Skin of body (tissue), 3 donors: Measurements from ENCODE around the gene ANKRD13B. TPM values are rescaled to one million over a fixed set of nuclear protein-coding genes. Genes with fewer than 3 reads are reported as not detected.
"Not testable (repeated sequence)": the region's sequence is repeated elsewhere in the genome, so short reads cannot be mapped to it uniquely, and the experiment has no call there.

ENCODE experiments used
- DNase-seq: peaks from one replicate; lab custom pipeline; 2025; lab: John Stamatoyannopoulos, UW
- small RNA-seq: library from RNA; depleted of rRNA; stranded (forward); fragments of <200 nt; gene quantifications from one replicate; pipeline ENCODE3, GENCODE V24; 2014; ENCODE audit warnings: low replicate concordance
- total RNA-seq: library from RNA; depleted of rRNA; stranded (reverse); fragments of >200 nt; gene quantifications from one replicate; pipeline ENCODE4 v1.2.3, GENCODE V29; 2014

The ANKRD13B gene
- total RNA-seq, 1 donor from 2014 or later = 8.0 TPM

DNA sequence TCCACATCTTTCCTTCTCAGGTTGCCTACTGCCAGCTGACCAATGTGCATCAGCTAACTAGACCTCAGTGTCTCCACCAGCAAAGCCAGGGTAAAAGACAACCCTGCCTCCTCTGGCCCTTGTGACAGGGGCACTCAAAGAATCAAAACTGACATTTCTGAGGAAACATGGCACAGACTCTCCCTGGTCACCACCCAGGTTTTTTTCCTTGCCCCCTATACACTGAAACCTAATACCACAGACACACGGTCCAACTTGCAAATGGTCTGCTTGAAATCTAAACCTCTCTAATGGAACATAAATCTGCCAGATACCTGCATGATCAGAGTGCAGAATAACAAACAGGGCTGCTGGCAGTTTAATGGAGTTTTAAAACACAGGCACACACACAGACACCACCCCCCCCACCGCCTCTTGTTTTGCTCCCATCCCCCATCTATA lies 49.3 kb downstream of the ANKRD13B start:
- DNase-seq = no peak

DNA sequence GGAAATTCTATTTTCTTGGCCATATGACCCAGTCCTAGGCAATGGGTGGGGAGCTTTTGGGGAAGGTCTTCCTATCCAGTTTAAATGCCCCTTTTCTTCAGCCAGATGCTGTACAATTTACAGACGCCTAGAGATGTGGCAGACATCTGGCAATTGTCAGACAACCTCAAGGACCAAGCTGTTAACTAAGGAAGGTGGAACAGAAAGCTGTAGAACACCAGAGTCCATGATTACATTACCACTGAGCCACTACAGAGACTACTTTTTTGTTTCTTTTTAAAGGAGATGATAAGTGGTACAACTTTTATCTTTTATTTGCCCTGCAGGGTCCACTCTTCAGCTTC lies 50.9 kb downstream of the ANKRD13B start:
- DNase-seq = no peak

DNA sequence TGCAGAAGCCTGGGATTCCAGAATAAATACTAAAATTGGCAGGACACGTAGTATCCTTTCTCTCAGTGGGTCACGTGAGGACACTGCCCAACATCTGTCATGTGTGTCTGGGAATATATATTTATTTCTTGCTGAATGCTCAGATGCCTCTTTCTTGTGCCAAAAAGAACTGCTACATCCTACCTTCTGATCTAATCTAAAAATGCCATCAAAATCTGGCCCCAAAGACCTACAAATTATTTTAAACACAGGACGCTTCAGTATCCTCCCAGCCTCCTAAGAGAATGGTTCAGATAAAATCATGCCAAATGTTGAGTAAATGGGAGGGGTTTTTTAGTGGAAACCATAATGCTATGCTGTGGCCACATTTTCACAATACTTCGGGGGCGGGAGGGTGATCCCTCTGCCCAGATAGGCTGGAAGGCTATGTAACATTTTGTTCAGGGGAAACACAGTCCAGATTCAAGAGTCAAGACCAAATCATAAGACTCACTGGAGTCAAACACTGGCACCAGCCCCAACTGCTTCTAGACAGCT lies 52.7 kb downstream of the ANKRD13B start:
- DNase-seq = peak; percentile 72

DNA sequence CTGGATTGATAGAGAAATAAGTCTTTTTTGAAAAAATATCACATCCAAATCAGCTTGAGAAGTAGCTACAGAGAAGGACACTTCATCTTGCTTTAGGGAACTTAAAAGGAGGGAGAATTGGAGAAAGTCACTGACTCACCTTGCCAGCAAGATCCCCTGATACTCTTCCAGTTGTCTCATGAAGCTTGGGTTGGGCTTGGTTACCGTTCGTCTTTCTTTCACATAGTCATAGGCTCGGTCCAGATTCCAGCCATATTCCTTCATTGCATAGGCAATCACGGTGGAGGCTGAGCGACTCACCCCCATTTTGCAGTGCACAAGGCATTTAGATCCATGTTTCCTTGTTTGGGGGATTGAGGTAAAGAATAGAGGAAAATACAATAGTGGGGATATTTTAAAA lies 55.1 kb downstream of the ANKRD13B start:
- no peak for DNase-seq

DNA sequence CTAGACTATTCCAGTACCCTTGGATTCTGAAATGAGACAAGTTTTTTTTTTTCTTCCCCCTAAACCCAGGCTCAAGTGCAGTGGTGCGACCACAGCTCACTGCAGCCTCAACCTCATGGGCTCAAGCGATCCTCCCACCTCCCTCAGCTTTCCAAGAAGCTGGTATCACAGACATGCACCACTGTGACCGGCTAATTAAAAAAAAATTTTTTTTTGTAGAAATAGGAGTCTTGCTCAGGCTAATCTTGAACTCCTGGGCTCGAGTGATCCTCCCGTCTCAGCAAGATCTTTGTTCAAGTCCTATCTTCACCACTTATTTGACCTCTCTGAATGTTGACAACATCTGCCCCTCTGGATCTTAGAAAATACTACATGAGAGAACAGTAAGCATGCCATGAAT lies 56.4 kb downstream of the ANKRD13B start:
- no peak for DNase-seq

DNA sequence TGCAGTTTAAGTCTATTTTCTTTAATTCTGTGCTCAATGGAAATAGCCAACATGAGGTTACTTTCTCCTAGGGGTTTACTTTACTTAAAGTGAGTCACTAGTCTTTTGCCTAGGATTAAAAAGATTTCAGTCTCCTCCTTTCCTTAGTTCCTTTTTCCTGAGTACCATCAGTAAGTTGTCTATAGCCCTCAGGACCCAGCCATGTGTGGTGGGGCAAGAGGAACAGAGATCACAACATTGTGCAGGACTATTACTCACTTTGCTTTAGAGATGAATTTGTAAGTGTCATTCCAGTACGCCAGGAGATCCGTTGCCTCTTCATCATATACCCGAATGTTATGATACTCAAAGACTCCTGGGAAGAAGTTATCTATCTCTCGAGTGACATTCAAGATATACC lies 57.5 kb downstream of the ANKRD13B start:
- DNase-seq = no peak

DNA sequence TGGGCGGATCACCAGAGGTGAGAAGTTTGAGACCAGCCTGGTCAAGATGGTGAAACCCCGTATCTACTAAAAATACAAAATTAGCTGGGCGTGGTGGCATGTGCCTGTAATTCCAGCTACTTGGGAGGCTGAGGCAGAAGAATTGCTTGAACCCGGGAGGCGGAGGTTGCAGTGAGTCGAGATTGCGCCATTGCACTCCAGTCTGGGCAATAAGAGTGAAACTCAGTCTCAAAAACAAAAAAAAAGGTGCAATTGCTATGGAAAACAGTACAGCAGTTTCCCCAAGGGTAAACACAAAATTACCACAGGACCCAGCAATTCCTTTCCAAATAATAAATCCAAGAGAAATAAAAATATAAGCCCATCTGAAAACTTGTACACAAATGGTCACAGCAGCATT lies 59.0 kb downstream of the ANKRD13B start:
- not testable (repeated sequence) for DNase-seq

DNA sequence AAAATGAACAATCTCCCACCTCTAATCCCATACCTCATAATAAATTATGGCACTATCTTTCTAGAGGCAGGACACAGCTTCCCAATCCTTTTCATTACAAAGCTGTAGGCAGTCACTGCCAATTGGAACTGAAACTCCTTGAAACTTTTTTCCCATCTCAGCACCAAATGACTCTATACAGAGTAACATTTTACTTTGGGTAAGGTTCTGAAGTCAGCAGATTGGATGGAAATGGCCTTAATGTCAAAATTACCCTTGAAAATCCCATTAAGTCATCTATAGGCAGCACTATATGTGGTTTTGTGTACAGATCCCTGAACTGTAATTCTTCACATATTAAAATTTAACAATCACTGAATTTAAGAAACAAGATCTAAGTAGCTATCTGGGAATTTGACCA lies 60.0 kb downstream of the ANKRD13B start:
- no peak for DNase-seq

DNA sequence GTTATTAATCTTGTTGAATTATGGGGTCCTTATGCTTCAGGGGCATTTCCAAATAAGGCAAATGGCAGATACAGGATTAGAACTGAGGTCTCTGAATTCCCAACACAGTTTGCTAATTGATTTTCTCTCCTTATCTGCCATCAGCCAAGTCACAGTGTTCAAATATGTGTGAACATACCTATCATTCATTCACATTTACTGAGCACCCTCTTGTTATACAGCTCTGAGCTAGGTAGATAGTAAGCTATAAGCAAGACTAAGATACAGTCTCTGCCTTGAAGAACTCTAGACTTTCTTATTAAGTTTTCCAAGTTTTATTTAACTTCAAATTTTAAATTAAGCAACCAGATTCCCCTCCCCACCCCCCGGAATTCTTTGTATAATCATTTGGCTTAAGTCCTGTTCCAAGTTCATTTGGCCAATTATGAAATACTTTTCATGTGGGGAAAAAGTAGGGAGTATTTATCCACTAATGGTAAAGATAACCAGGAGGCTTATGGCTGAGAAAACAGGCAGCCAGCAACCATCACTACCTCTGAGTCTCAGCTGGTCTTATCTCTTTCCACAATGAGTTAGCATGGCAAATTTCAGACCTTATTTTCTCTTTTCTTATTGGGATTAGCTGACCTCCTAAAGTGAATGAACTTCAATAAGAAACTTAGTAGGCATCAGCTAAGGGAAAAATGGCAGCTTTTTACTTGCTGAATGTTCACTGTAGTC lies 61.2 kb downstream of the ANKRD13B start:
- DNase-seq = no peak

DNA sequence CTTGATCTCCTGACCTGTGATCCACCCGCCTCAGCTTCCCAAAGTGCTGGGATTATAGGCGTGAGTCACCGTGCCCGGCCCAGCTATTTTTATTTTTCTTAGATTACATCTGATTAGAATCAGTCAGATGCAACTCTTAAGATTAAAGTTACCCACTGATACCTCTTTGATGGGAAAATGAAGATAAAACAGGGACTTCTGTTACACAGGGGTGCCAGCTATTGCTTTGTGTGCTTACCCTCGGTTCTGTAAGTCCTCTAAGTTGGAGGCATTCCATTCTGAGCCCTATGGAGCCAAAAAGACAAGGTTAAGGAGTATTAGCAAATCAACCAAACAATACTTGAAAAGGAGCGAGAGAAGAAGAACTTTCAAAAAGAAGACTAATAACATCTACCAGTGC lies 62.4 kb downstream of the ANKRD13B start:
- DNase-seq = no peak

DNA sequence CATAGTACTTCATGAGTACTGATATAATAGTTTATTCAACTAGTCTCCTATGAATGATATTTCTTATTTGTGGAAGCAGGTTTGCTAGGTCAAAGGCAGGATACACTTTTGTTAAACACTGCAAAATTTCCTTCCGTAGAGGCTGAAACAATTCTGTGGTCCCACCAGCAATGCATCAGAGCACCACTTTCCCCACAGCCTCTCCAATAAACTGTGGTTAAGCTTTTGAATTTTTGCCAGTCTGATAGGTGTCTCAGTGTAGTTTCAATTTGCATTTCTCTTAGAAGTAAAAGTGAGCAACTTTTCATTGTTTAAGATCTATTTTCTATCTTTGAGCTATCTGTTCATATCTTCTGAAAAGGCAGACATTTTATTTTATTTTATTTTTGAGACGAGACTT lies 66.2 kb downstream of the ANKRD13B start:
- DNase-seq = no peak

DNA sequence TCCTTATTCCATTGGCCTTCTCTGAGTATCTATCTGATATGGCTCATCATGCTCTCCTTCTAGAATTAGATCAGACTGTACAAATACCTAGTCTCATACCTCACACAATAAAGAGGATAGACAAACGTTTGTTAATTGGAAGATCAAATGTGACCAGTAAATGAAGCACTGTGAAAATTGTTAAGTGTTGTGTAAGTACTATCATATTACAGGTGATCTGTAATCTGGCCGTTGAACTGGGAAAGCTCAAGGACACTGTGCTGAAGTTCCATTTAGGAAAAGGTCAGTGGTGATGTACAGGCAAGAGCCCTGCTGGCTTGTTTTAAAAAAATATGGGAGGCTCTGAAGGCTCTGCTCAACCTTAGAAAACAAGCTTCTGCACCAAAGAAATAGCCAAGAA lies 68.3 kb downstream of the ANKRD13B start:
- no peak for DNase-seq

DNA sequence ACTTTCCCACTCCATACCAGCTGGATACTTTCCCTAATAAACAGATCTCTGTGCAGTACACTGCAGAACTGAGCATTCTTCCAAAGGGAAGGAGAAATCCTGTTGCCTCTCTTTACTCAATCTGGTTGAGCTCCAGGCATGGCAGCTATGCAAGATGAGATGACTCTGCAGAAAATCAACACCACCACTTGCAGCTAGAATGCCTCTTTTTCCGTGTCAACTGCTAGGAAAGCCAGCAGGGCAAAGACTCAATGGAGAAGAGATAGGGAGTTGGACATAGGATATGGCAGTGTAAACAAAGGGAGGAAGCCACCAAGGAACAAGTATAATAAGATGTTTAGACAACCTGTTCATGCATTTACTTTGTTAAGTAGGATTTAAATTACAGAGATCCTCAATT lies 70.2 kb downstream of the ANKRD13B start:
- DNase-seq = no peak

Small RNA genes within 50 kb of the gene (small RNA-seq; reads per million reads assigned to genes)
- gene RNU6-920P = not detected

Other genes starting within 250 kb of the ANKRD13B start
- 57.8 TPM for gene TAOK1, start 202.8 kb upstream of the ANKRD13B start, total RNA-seq
- 7.0 TPM for gene ABHD15, start 26.1 kb upstream of the ANKRD13B start, total RNA-seq
- 24.3 TPM for gene TP53I13, start 24.4 kb upstream of the ANKRD13B start, total RNA-seq
- 13.3 TPM for gene GIT1, start 3.5 kb upstream of the ANKRD13B start, total RNA-seq
- gene CORO6, start 29.8 kb downstream of the ANKRD13B start, total RNA-seq = 5.7 TPM